Parathyroid adenoma (tissue), 2 donors: ENCODE data around the gene ERMAP.
A peak's percentile ranks its signal among the peaks of the same experiment; 100 is the strongest.

ENCODE experiments used
- H2AFZ ChIP-seq: fragments of 300-600 bp; sonication (generic); one replicate; pipeline ENCODE4 v1.7.0; 2017; ENCODE audit warnings: antibody characterized with exemption, mild to moderate bottlenecking
- H3K27ac ChIP-seq: fragments of 300-600 bp; sonication (generic); one replicate; pipeline ENCODE4 v1.7.0; 2017
- H3K27me3 ChIP-seq: fragments of 300-600 bp; sonication (generic); one replicate; pipeline ENCODE4 v1.7.0; 2017; ENCODE audit warnings: low read length; ENCODE audit not compliant: control insufficient read depth, insufficient read depth
- H3K36me3 ChIP-seq: fragments of 300-600 bp; sonication (generic); one replicate; pipeline ENCODE4 v1.7.0; 2017; ENCODE audit warnings: low read length; ENCODE audit not compliant: control insufficient read depth, insufficient read depth
- H3K4me1 ChIP-seq: fragments of 300-600 bp; sonication (generic); one replicate; pipeline ENCODE4 v1.7.0; 2017; ENCODE audit warnings: control low read depth
- H3K4me2 ChIP-seq: fragments of 300-600 bp; sonication (generic); one replicate; pipeline ENCODE4 v1.7.0; 2017; ENCODE audit warnings: low read length
- H3K4me3 ChIP-seq: fragments of 300-600 bp; sonication (generic); one replicate; pipeline ENCODE4 v1.7.0; 2017; ENCODE audit warnings: low read depth, low read length
- H3K79me2 ChIP-seq: fragments of 300-600 bp; sonication (generic); one replicate; pipeline ENCODE4 v1.7.0; 2017; ENCODE audit warnings: control low read depth
- H3K9ac ChIP-seq: fragments of 300-600 bp; sonication (generic); one replicate; pipeline ENCODE4 v1.7.0; 2017; ENCODE audit warnings: mild to moderate bottlenecking
- H3K9me3 ChIP-seq: fragments of 300-600 bp; sonication (generic); one replicate; pipeline ENCODE4 v1.7.0; 2017; ENCODE audit warnings: low read length; ENCODE audit not compliant: control insufficient read depth
- TF ChIP-seq, protein P1 (sequence below): fragments of 300-600 bp; sonication (generic); IDR thresholded peaks from one replicate; pipeline ENCODE4 v1.7.0; 2017; ENCODE audit warnings: antibody characterized with exemption, mild to moderate bottlenecking
- donor health status: primary hyperparathyroidism.

Gene ERMAP

GRCh38 chr1:42844592-42845140, 27.7 kb downstream of the ERMAP start:
- Histone ChIP-seq H2AFZ (no peak overlapping the region), H3K4me2 (no peak overlapping the region), H3K9ac (no peak overlapping the region), H3K4me3 (no peak overlapping the region), H3K27me3 (no peaks in the 10 kb centered on the region), H3K79me2 (peaks cover 3% of the 10 kb centered on the region), H3K36me3 (no peaks in the 10 kb centered on the region), H3K4me1 (peaks cover 3% of the 10 kb centered on the region), H3K27ac (no peak overlapping the region), H3K9me3 (no peaks in the 10 kb centered on the region)
- TF ChIP-seq, protein P1, sequence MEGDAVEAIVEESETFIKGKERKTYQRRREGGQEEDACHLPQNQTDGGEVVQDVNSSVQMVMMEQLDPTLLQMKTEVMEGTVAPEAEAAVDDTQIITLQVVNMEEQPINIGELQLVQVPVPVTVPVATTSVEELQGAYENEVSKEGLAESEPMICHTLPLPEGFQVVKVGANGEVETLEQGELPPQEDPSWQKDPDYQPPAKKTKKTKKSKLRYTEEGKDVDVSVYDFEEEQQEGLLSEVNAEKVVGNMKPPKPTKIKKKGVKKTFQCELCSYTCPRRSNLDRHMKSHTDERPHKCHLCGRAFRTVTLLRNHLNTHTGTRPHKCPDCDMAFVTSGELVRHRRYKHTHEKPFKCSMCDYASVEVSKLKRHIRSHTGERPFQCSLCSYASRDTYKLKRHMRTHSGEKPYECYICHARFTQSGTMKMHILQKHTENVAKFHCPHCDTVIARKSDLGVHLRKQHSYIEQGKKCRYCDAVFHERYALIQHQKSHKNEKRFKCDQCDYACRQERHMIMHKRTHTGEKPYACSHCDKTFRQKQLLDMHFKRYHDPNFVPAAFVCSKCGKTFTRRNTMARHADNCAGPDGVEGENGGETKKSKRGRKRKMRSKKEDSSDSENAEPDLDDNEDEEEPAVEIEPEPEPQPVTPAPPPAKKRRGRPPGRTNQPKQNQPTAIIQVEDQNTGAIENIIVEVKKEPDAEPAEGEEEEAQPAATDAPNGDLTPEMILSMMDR = no peak

- H3K4me1 ChIP-seq = no peaks in the 10 kb centered on the region
- TF ChIP-seq, protein P1 = no peak
- H3K4me3 ChIP-seq = no peak overlapping the region
- no peak overlapping the region for H3K4me2 ChIP-seq
- H3K27ac ChIP-seq = no peak overlapping the region
- H2AFZ ChIP-seq = no peak overlapping the region
- H3K27me3 ChIP-seq = no peaks in the 10 kb centered on the region
- no peaks in the 10 kb centered on the region for H3K36me3 ChIP-seq
- no peak overlapping the region for H3K9ac ChIP-seq
- peaks cover 3% of the 10 kb centered on the region for H3K79me2 ChIP-seq
- H3K9me3 ChIP-seq = no peaks in the 10 kb centered on the region
Observed at GRCh38 chr1:42845193-42845592, 28.3 kb downstream of the ERMAP start.

DNA sequence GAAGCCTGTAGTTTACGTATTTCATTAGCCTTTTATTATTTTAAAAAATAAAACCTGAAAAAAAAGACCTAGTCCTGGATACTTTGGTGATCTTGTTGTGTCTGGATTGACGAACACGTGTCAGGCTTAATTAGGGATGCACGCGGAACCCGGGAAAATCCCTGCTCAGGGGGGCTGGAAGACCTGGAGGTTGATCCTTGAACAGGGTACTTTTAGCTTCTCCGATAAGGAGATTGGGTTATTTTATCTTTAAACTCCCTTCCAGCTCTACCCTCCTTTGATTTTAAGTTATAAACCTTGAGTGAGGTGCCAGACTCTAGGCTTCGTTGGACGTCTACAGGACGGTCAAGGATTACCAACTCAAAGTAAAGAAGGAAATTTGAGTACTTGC, 28.9 kb downstream of the ERMAP start:
- H3K9ac ChIP-seq = no peak overlapping the region
- H3K4me1 ChIP-seq = no peaks in the 10 kb centered on the region
- peaks cover 3% of the 10 kb centered on the region for H3K79me2 ChIP-seq
- no peaks in the 10 kb centered on the region for H3K36me3 ChIP-seq
- no peaks in the 10 kb centered on the region for H3K27me3 ChIP-seq
- peak overlapping the region; percentile 20 for H3K27ac ChIP-seq
- H3K9me3 ChIP-seq = no peaks in the 10 kb centered on the region
- peak overlapping the region; percentile 96 for H3K4me2 ChIP-seq
- peak overlapping the region; percentile 94 for H3K4me3 ChIP-seq
- TF ChIP-seq, protein P1 = no peak
- peak overlapping the region; percentile 95 for H2AFZ ChIP-seq

- H3K9ac ChIP-seq = peak within 1 kb of the TSS; percentile 32
- no peaks in the 10 kb centered on the region for H3K9me3 ChIP-seq
Observed at GRCh38 chr1:42846257-42847110, 29.6 kb downstream of the ERMAP start, which contains the start of gene ZNF691. TSS of gene ZNF691 (plus strand) at chr1:42846613. CDS start at chr1:42849659, 3,046 bp downstream.

More at GRCh38 chr1:42846257-42847110, 29.6 kb downstream of the ERMAP start, which contains the start of gene ZNF691:
- Histone ChIP-seq H3K27me3 (no peaks in the 10 kb centered on the region), H3K4me3 (peak within 1 kb of the TSS; percentile 94), H3K27ac (peak within 1 kb of the TSS; percentile 70), H3K79me2 (peaks cover 3% of the 10 kb centered on the region), H3K4me1 (no peaks in the 10 kb centered on the region), H2AFZ (peak within 1 kb of the TSS; percentile 95), H3K36me3 (no peaks in the 10 kb centered on the region), H3K4me2 (peak within 1 kb of the TSS; percentile 96)
- TF ChIP-seq, protein P1 = no peak
